Vagina (tissue), 2 donors: ENCODE results near the gene ABCC1.

Source experiments
- CTCF ChIP-seq, 3 experiments: fragments of 450-650 bp in 2 of 3; fragments of 200-600 bp in 1 of 3; sonication (generic) in 1 of 3; IDR thresholded peaks; one replicate each; pipeline ENCODE4 v1.5.1; 2017 to 2019; ENCODE audit warnings: antibody characterized with exemption in 3 of 3, mild to moderate bottlenecking in 2 of 3, moderate library complexity in 2 of 3
- POLR2A ChIP-seq, 2 donors: fragments of 450-650 bp; IDR thresholded peaks; one replicate each; pipeline ENCODE4 v1.6.1; 2017; ENCODE audit warnings: antibody characterized with exemption in 2 of 2, mild to moderate bottlenecking in 2 of 2, moderate library complexity in 2 of 2
- POLR2AphosphoS5 ChIP-seq, 2 donors: sonication (generic); formaldehyde crosslinking; IDR thresholded peaks; one replicate each; pipeline ENCODE4 v1.9.0; 2017; ENCODE audit warnings: antibody characterized with exemption in 2 of 2, mild to moderate bottlenecking in 2 of 2, low read depth in 1 of 2; ENCODE audit not compliant: insufficient read depth in 1 of 2

GRCh38 chr16:15970743-15971439 lies 21.5 kb downstream of the ABCC1 start:
- TF ChIP-seq CTCF (IDR thresholded peaks at IDR 0.05) (no peak), POLR2AphosphoS5 (IDR thresholded peaks at IDR 0.05; ENCODE audit: insufficient read depth in 1 of 2, low read depth in 1 of 2) (no peak), POLR2A (IDR thresholded peaks at IDR 0.05) (no peak)
